GM10266 (cell line): ENCODE measurements around the gene ULBP1.
A peak's percentile ranks its signal among the peaks of the same experiment; 100 is the strongest.
"Not testable (repeated sequence)": the region's sequence is repeated elsewhere in the genome, so short reads cannot be mapped to it uniquely, and the experiment has no call there.

Source experiments
- DNase-seq: peaks from one replicate; pipeline ENCODE4 v3.0.0; 2012; ENCODE audit errors: extremely low spot score
- CTCF ChIP-seq: IDR thresholded peaks from 2 replicates; pipeline ENCODE4 v1.5.1; 2012; ENCODE audit warnings: mild to moderate bottlenecking, low read depth; ENCODE audit not compliant: control insufficient read depth, insufficient read depth; ENCODE audit errors: missing control alignments

The ULBP1 gene

GRCh38 chr6:149951626-149952025 is 12.1 kb upstream of the ULBP1 start:
- no peak for TF ChIP-seq CTCF
- DNase-seq = no peak

GRCh38 chr6:149953390-149953789 is 10.4 kb upstream of the ULBP1 start:
- not testable (repeated sequence) for DNase-seq

GRCh38 chr6:149953934-149954327 is 9.8 kb upstream of the ULBP1 start:
- not testable (repeated sequence) for DNase-seq

GRCh38 chr6:149954328-149954983 is 9.3 kb upstream of the ULBP1 start:
- DNase-seq = not testable (repeated sequence)

- DNase-seq = not testable (repeated sequence)
These were observed 8.6 kb upstream of the ULBP1 start for GRCh38 chr6:149954984-149955653.

GRCh38 chr6:149955654-149956317 is 8.0 kb upstream of the ULBP1 start:
- not testable (repeated sequence) for DNase-seq

GRCh38 chr6:149958124-149958523 is 5.6 kb upstream of the ULBP1 start:
- not testable (repeated sequence) for DNase-seq

GRCh38 chr6:149959806-149960205 is 3.9 kb upstream of the ULBP1 start:
- not testable (repeated sequence) for DNase-seq

- no peak for DNase-seq
- TF ChIP-seq CTCF = no peak
These were observed 3.3 kb upstream of the ULBP1 start for GRCh38 chr6:149960488-149960887.

- peak; percentile 2 for TF ChIP-seq CTCF
- DNase-seq = no peak
These were observed 1.9 kb upstream of the ULBP1 start for GRCh38 chr6:149961728-149962425.
